ENCODE data around the gene MS4A5.
A peak's percentile ranks its signal among the peaks of the same experiment; 100 is the strongest.
"Not testable (repeated sequence)": the region's sequence is repeated elsewhere in the genome, so short reads cannot be mapped to it uniquely, and the experiment has no call there.

The MS4A5 gene

GRCh38 chr11:60429272-60429671 lies at the start of gene MS4A5:
Gene MS4A5 (plus strand): TSS chr11:60429572. CDS start chr11:60429675, 103 bp downstream.
- intact Hi-C loops (cut with DNase I), result no loop called here
- DNase-seq, result no peak

- intact Hi-C loops (cut with DNase I), result no loop called here
- DNase-seq, result no peak
These were observed 40.0 kb upstream of the MS4A5 start for GRCh38 chr11:60389279-60389910.

- no peak for DNase-seq
- intact Hi-C loops (cut with DNase I), result no loop called here
These were observed 39.0 kb upstream of the MS4A5 start for GRCh38 chr11:60390419-60390818.

- intact Hi-C loops (cut with DNase I), result no loop called here
- no peak for DNase-seq
These were observed 37.0 kb upstream of the MS4A5 start for GRCh38 chr11:60392361-60392760.

GRCh38 chr11:60393016-60393415 lies 36.4 kb upstream of the MS4A5 start:
- DNase-seq, result no peak
- intact Hi-C loops (cut with DNase I), result no loop called here

- no peak for DNase-seq
- intact Hi-C loops (cut with DNase I), result no loop called here
These were observed 34.5 kb upstream of the MS4A5 start for GRCh38 chr11:60394666-60395380.

GRCh38 chr11:60396382-60396781 lies 33.0 kb upstream of the MS4A5 start, which contains the start of gene MS4A14:
Gene MS4A14 (plus strand): TSS chr11:60396459. CDS start chr11:60396579, 120 bp downstream.
- intact Hi-C loops (cut with DNase I), result no loop called here
- no peak for DNase-seq

- DNase-seq, result no peak
- intact Hi-C loops (cut with DNase I), result no loop called here
These were observed 32.6 kb upstream of the MS4A5 start for GRCh38 chr11:60396799-60397198.

- intact Hi-C loops (cut with DNase I), result no loop called here
- no peak for DNase-seq
These were observed 9.4 kb upstream of the MS4A5 start for GRCh38 chr11:60420015-60420414.

GRCh38 chr11:60422609-60423008 lies 6.8 kb upstream of the MS4A5 start:
- intact Hi-C loops (cut with DNase I), result no loop called here
- no peak for DNase-seq

GRCh38 chr11:60428517-60428916 lies 855 bp upstream of the MS4A5 start:
- intact Hi-C loops (cut with DNase I), result no loop called here

GRCh38 chr11:60431251-60431650 lies 1.9 kb downstream of the MS4A5 start:
- intact Hi-C loops (cut with DNase I), result no loop called here
- DNase-seq, result no peak

More at GRCh38 chr11:60428517-60428916, 855 bp upstream of the MS4A5 start:
- DNase-seq, result no peak

GRCh38 chr11:60433401-60433800 lies 4.0 kb downstream of the MS4A5 start:
- intact Hi-C loops (cut with DNase I), result no loop called here
- DNase-seq, result no peak

- no peak for DNase-seq
- intact Hi-C loops (cut with DNase I), result no loop called here
These were observed 17.7 kb downstream of the MS4A5 start for GRCh38 chr11:60447070-60447469.

GRCh38 chr11:60447846-60448245 lies 18.5 kb downstream of the MS4A5 start:
- no peak for DNase-seq
- intact Hi-C loops (cut with DNase I), result no loop called here

- intact Hi-C loops (cut with DNase I), result not testable (repeated sequence)
These were observed 21.8 kb downstream of the MS4A5 start for GRCh38 chr11:60451185-60451584.

GRCh38 chr11:60454212-60454611 lies 24.8 kb downstream of the MS4A5 start:
- intact Hi-C loops (cut with DNase I), result no loop called here

More at GRCh38 chr11:60451185-60451584, 21.8 kb downstream of the MS4A5 start:
- peak in 1 of 10 donors; percentile 70 for DNase-seq

GRCh38 chr11:60455531-60456042 lies 26.2 kb downstream of the MS4A5 start, which contains the start of gene MS4A1:
Gene MS4A1 (plus strand): TSS chr11:60455847. CDS start chr11:60462375, 6,528 bp downstream.
- intact Hi-C loops (cut with DNase I), result no loop called here
- DNase-seq, result no peak

More at GRCh38 chr11:60454212-60454611, 24.8 kb downstream of the MS4A5 start:
- DNase-seq, result no peak

- DNase-seq, result no peak
- intact Hi-C loops (cut with DNase I), result no loop called here
These were observed 28.2 kb downstream of the MS4A5 start for GRCh38 chr11:60457576-60457975.

GRCh38 chr11:60459345-60459744 lies 30.0 kb downstream of the MS4A5 start:
- no peak for DNase-seq
- intact Hi-C loops (cut with DNase I), result no loop called here

GRCh38 chr11:60468829-60469228 lies 39.5 kb downstream of the MS4A5 start:
- intact Hi-C loops (cut with DNase I), result no loop called here
- no peak for DNase-seq

GRCh38 chr11:60469723-60470122 lies 40.4 kb downstream of the MS4A5 start:
- intact Hi-C loops (cut with DNase I), result no loop called here
- no peak for DNase-seq
